ENCODE measurements around the gene AIPL1. TPM values are rescaled to one million over a fixed set of nuclear protein-coding genes. Genes with fewer than 3 reads are reported as not detected.

AIPL1 gene
- total RNA-seq, 2 donors from 2014 or later = not detected

DNA sequence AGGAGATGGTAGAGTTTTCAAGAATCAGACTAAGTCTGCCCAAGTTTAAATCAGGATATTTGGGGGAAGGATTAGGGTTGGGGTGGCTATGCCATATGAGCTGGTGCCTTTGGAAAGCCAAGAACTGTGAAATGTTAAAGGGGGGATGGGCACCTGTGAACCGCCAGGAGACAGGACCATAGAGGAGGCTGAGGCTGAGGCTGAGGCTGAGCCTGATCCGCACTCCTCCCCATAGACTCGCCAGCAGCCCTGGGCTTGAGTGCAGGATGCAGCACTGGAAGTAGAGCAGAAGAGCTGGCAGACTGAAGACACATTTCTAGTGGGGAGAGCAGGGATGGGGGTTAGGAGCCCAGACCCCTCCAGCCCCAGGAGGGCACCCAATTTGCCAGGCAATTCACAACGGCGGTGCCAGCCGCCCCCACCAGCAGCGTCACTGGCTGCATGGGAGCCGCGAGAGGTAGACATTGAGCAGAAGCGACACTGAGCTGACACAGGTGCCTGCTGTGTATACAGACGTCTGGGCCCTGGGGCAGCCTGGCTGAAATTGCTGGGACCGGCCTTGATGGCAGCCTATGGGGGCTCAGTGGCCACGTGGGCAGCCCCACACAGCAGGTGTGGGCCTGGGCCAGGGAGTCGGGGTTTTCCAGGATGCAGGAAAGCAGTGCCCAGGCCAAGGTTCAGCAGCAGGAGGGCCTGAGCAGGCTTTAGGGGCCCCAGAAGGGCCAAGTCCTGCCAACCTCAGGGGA lies 18.5 kb upstream of the AIPL1 start:
- Histone ChIP-seq H3K27ac (no peak overlapping the region), H3K4me3 (no peak overlapping the region), H3K9me3 (no peaks in the 10 kb centered on the region), H3K4me1 (no peaks in the 10 kb centered on the region), H3K36me3 (replicated peaks in 1 of 2; ENCODE audit: insufficient read depth in 1 of 2, low read depth in 2 of 2) (no peaks in the 10 kb centered on the region), H3K27me3 (no peaks in the 10 kb centered on the region)
- no peak for TF ChIP-seq CTCF (IDR thresholded peaks at IDR 0.05)
- no peak for TF ChIP-seq POLR2A (IDR thresholded peaks at IDR 0.05)
- no peak for DNase-seq
- no peak for ATAC-seq
- WGBS, 2 donors = 65 to 70% methylated on average over 6 to 13 of the region's 14 CpGs
- intact Hi-C loops (cut with DNase I) = no loop called here

- WGBS, 2 donors = 76 to 83% methylated on average over 10 of the region's 10 CpGs
- Histone ChIP-seq H3K4me3 (no peak overlapping the region), H3K9me3 (no peaks in the 10 kb centered on the region), H3K4me1 (no peaks in the 10 kb centered on the region), H3K27me3 (no peaks in the 10 kb centered on the region), H3K36me3 (replicated peaks in 1 of 2; ENCODE audit: insufficient read depth in 1 of 2, low read depth in 2 of 2) (no peaks in the 10 kb centered on the region), H3K27ac (no peak overlapping the region)
- ATAC-seq (no peak), DNase-seq (no peak)
- intact Hi-C loops (cut with DNase I) = no loop called here
- TF ChIP-seq POLR2A (IDR thresholded peaks at IDR 0.05) (no peak), CTCF (IDR thresholded peaks at IDR 0.05) (no peak)
These were observed 17.7 kb upstream of the AIPL1 start for GRCh38 chr17:6452471-6453266.

- 26% methylated on average over 10 to 12 of the region's 12 CpGs for WGBS, 2 donors
- H3K36me3 ChIP-seq (replicated peaks in 1 of 2; ENCODE audit: insufficient read depth in 1 of 2, low read depth in 2 of 2) = no peaks in the 10 kb centered on the region
- no peaks in the 10 kb centered on the region for H3K27me3 ChIP-seq
- no peak overlapping the region for H3K27ac ChIP-seq
- H3K4me1 ChIP-seq = no peaks in the 10 kb centered on the region
- no peak for DNase-seq
- intact Hi-C loops (cut with DNase I) = no loop called here
- no peak for ATAC-seq
- H3K4me3 ChIP-seq = no peak overlapping the region
- TF ChIP-seq CTCF (IDR thresholded peaks at IDR 0.05) = no peak
- TF ChIP-seq POLR2A (IDR thresholded peaks at IDR 0.05) = no peak
- no peaks in the 10 kb centered on the region for H3K9me3 ChIP-seq
These were observed 16.3 kb upstream of the AIPL1 start for GRCh38 chr17:6450926-6451832.

- 88 to 96% methylated on average over 2 to 6 of the region's 6 CpGs for WGBS, 2 donors
These were observed 14.4 kb upstream of the AIPL1 start for GRCh38 chr17:6449307-6449706.

More at GRCh38 chr17:6449307-6449706, 14.4 kb upstream of the AIPL1 start:
- Histone ChIP-seq H3K4me3 (no peak overlapping the region), H3K9me3 (no peaks in the 10 kb centered on the region), H3K4me1 (peaks cover 4% of the 10 kb centered on the region), H3K27ac (no peak overlapping the region), H3K27me3 (no peaks in the 10 kb centered on the region), H3K36me3 (replicated peaks in 1 of 2; ENCODE audit: insufficient read depth in 1 of 2, low read depth in 2 of 2) (no peaks in the 10 kb centered on the region)
- DNase-seq (no peak), ATAC-seq (no peak)
- intact Hi-C loops (cut with DNase I) = loop anchor here (10.0 kb wide), 1 partner anchor 65 kb away; no protein-coding TSS in a partner anchor
- no peak for TF ChIP-seq CTCF (IDR thresholded peaks at IDR 0.05)
- TF ChIP-seq POLR2A (IDR thresholded peaks at IDR 0.05) = no peak
